Measurements from ENCODE around the gene AFAP1L2.

The AFAP1L2 gene
- total RNA-seq: 0.04 to 4.7 (median 1.5) reads per million in 3 experiments

- no peak for DNase-seq
Measured at GRCh38 chr10:114404171-114405010, at the start of gene AFAP1L2. AFAP1L2 (minus strand) TSS chr10:114404502; CDS start chr10:114404455, 47 bp downstream.

- DNase-seq: no peak
Measured at GRCh38 chr10:114453576-114453975, 49.3 kb upstream of the AFAP1L2 start.

GRCh38 chr10:114448897-114449296 lies 44.6 kb upstream of the AFAP1L2 start:
- no peak for DNase-seq

- DNase-seq: no peak
Measured at GRCh38 chr10:114445332-114445731, 41.0 kb upstream of the AFAP1L2 start.

- DNase-seq: no peak
Measured at GRCh38 chr10:114444819-114445218, 40.5 kb upstream of the AFAP1L2 start.

GRCh38 chr10:114442091-114442630 lies 37.9 kb upstream of the AFAP1L2 start:
- no peak for DNase-seq

GRCh38 chr10:114441107-114441506 lies 36.8 kb upstream of the AFAP1L2 start:
- DNase-seq: no peak

GRCh38 chr10:114437473-114438292 lies 33.4 kb upstream of the AFAP1L2 start:
- DNase-seq: no peak

GRCh38 chr10:114436941-114437340 lies 32.6 kb upstream of the AFAP1L2 start:
- DNase-seq: no peak

GRCh38 chr10:114432566-114433093 lies 28.3 kb upstream of the AFAP1L2 start:
- no peak for DNase-seq

- no peak for DNase-seq
Measured at GRCh38 chr10:114431414-114432135, 27.3 kb upstream of the AFAP1L2 start.

GRCh38 chr10:114430688-114431413 lies 26.5 kb upstream of the AFAP1L2 start:
- no peak for DNase-seq

GRCh38 chr10:114429581-114430335 lies 25.5 kb upstream of the AFAP1L2 start:
- no peak for DNase-seq

GRCh38 chr10:114427124-114427852 lies 23.0 kb upstream of the AFAP1L2 start:
- DNase-seq: no peak

GRCh38 chr10:114426476-114426875 lies 22.2 kb upstream of the AFAP1L2 start:
- DNase-seq: no peak

GRCh38 chr10:114420811-114421485 lies 16.6 kb upstream of the AFAP1L2 start:
- DNase-seq: no peak

GRCh38 chr10:114418109-114418508 lies 13.8 kb upstream of the AFAP1L2 start:
- no peak for DNase-seq

GRCh38 chr10:114412907-114413797 lies 8.8 kb upstream of the AFAP1L2 start:
- DNase-seq: no peak

All from central memory CD4-positive, alpha-beta T cell (primary cell).